HepG2 (cell line): ENCODE measurements around the gene ZNF77. TPM values are rescaled to one million over a fixed set of nuclear protein-coding genes. Genes with fewer than 3 reads are reported as not detected.
A peak's percentile ranks its signal among the peaks of the same experiment; 100 is the strongest.

Experiments used
- ATAC-seq: fragments of 200-7000 bp; cut with Tn5 transposase; 3 replicates; pipeline ENCODE4 v1.9.1; 2020; ENCODE audit warnings: mild to moderate bottlenecking, moderate library complexity
- BruUV-seq: library from RNA; stranded (reverse); fragments of 400-500 nt; replicated peaks from 2 replicates; lab custom pipeline; 2021; lab: Mats Ljungman, UMichigan
- CTCF ChIA-PET: fragments of 300-600 bp; formaldehyde crosslinking; extraction: SDS; loops from one replicate; lab custom pipeline; 2021; ENCODE audit warnings: low total read pairs, inconsistent platforms, low intra/inter-chr PET ratio; lab: Yijun Ruan, JAX
- POLR2A ChIA-PET: fragments of 350-600 bp; sonication (Branson Sonifier 250); formaldehyde crosslinking; loops from one replicate; lab custom pipeline; 2020; ENCODE audit warnings: antibody characterized with exemption, inconsistent platforms; lab: Yijun Ruan, JAX
- DNase-seq: peaks from one replicate; pipeline ENCODE4 v3.0.0-alpha.2; 2015; ENCODE audit warnings: low spot score
- FAIRE-seq: peaks from 3 replicates; lab custom pipeline; 2011; peaks lifted over from hg19 to GRCh38; lab: Jason Lieb, UNC
- H2AFZ ChIP-seq: one replicate; pipeline ENCODE4 v1.6.1; 2011; ENCODE audit warnings: low read length, inconsistent platforms
- H3K27ac ChIP-seq: fragments of 300-600 bp; 3 replicates; pipeline ENCODE4 v1.8.0; 2011; ENCODE audit warnings: mixed run types, mild to moderate bottlenecking, mixed read lengths, low read length, inconsistent platforms; ENCODE audit not compliant: insufficient read depth; ENCODE audit errors: extremely low read length
- H3K27me3 ChIP-seq, 2 experiments: fragments of 200-600 bp in 1 of 2; 2 replicates in 1 of 2; 3 replicates in 1 of 2; pipeline versions ENCODE4 v1.6.0 to v1.8.0; 2011; ENCODE audit warnings: low read length in 2 of 2, mild to moderate bottlenecking in 2 of 2, moderate library complexity in 2 of 2, inconsistent platforms in 1 of 2; ENCODE audit not compliant: insufficient read depth in 2 of 2, control insufficient read depth in 1 of 2
- H3K36me3 ChIP-seq, 2 experiments: fragments of 200-600 bp in 1 of 2; replicated peaks in 1 of 2; 2 replicates in 1 of 2; 3 replicates in 1 of 2; pipeline versions ENCODE4 v1.5.1 to v1.8.0; 2011; ENCODE audit warnings: low read length in 2 of 2, inconsistent platforms in 1 of 2; ENCODE audit not compliant: insufficient read depth in 2 of 2, control insufficient read depth in 1 of 2
- H3K4me1 ChIP-seq: 2 replicates; pipeline ENCODE4 v1.5.1; 2012; ENCODE audit warnings: low read length, inconsistent platforms; ENCODE audit not compliant: insufficient read depth
- H3K4me2 ChIP-seq: 2 replicates; pipeline ENCODE4 v1.6.0; 2011; ENCODE audit warnings: low read depth, low read length, inconsistent platforms
- H3K4me3 ChIP-seq, 3 experiments: fragments of 200-600 bp in 1 of 3; sonication (generic), shearing (Covaris generic) in 1 of 3; replicated peaks in 1 of 3; 2 replicates each; pipeline ENCODE4 v1.5.1; 2011 to 2016; ENCODE audit warnings: low read length in 3 of 3, inconsistent platforms in 2 of 3, low read depth in 2 of 3, mild to moderate bottlenecking in 2 of 3, control low read depth in 1 of 3, mixed read lengths in 1 of 3; ENCODE audit not compliant: insufficient read depth in 1 of 3
- H3K79me2 ChIP-seq: one replicate; pipeline ENCODE4 v1.6.1; 2011; ENCODE audit warnings: low read length, inconsistent platforms; ENCODE audit not compliant: insufficient read depth
- H3K9ac ChIP-seq: 2 replicates; pipeline ENCODE4 v1.6.0; 2011; ENCODE audit warnings: mild to moderate bottlenecking, low read depth, low read length, inconsistent platforms; ENCODE audit not compliant: insufficient read depth
- H3K9me3 ChIP-seq: 2 replicates; pipeline ENCODE4 v1.5.1; 2012; ENCODE audit warnings: mild to moderate bottlenecking, low read length
- H4K20me1 ChIP-seq: 2 replicates; pipeline ENCODE4 v1.6.0; 2011; ENCODE audit warnings: inconsistent platforms, mild to moderate bottlenecking, low read length, moderate library complexity; ENCODE audit not compliant: insufficient read depth
- CEBPB ChIP-seq: IDR thresholded peaks from 2 replicates; pipeline ENCODE4 v1.6.1; 2011; ENCODE audit warnings: low read depth, low read length, improper control_type of control experiment, borderline replicate concordance
- GPN1 ChIP-seq: sonication (generic); formaldehyde crosslinking; IDR thresholded peaks from 2 replicates; pipeline ENCODE4 v1.5.1; 2020; ENCODE audit warnings: missing genetic modification reagents, borderline replicate concordance
- SMAD1 ChIP-seq: sonication (generic); formaldehyde crosslinking; IDR thresholded peaks from 2 replicates; pipeline ENCODE4 v1.4.0; 2020; ENCODE audit warnings: missing genetic modification reagents, low read depth, mild to moderate bottlenecking, borderline replicate concordance
- ZNF605 ChIP-seq: sonication (generic); formaldehyde crosslinking; IDR thresholded peaks from 2 replicates; pipeline ENCODE4 v1.8.0; 2022; ENCODE audit warnings: mild to moderate bottlenecking, missing genetic modification reagents
- ZNF747 ChIP-seq: sonication (generic); formaldehyde crosslinking; IDR thresholded peaks from 2 replicates; pipeline ENCODE4 v1.8.1; 2023; ENCODE audit warnings: missing genetic modification reagents, mild to moderate bottlenecking, borderline replicate concordance
- WGBS: methylation state at CpG from one replicate; pipeline ENCODE4 v1.1.6; 2017; ENCODE audit warnings: low lambda C conversion rate; 5-methylcytosine and 5-hydroxymethylcytosine counted together
- in situ Hi-C: cut with HindIII; loops from 2 replicates; pipeline ENCODE4 v1.10.0; 2017; ENCODE audit warnings: low pct_unique_long_range_greater_than_20kb; ENCODE audit not compliant: extremely low pct_ligation_motif_present
- intact Hi-C: fragments of 100-400 bp; cut with micrococcal nuclease; formaldehyde crosslinking; loops from one replicate; pipeline ENCODE4 v1.10.0; 2022; ENCODE audit not compliant: unreplicated experiment
- polyA plus RNA-seq, 8 experiments: library from polyadenylated mRNA; depleted of rRNA in 3 of 8; stranded (reverse) in 7 of 8; unstranded in 1 of 8; fragments of >200 nt; fragmentation: Illumina TruSeq in 4 of 8; extraction: Trizol in 4 of 8; gene quantifications; 2 replicates each; pipeline versions ENCODE4 v1.2.1 to v1.2.3, GENCODE V29; 2011 to 2016; ENCODE audit warnings: low read depth in 4 of 8, missing spikeins in 1 of 8, mixed read lengths in 1 of 8; ENCODE audit not compliant: insufficient read depth in 1 of 8
- total RNA-seq, 5 experiments: library from RNA; depleted of rRNA; stranded (reverse); fragments of >200 nt; fragmentation: Illumina TruSeq; extraction: Trizol; gene quantifications; 2 replicates each; pipeline ENCODE4 v1.2.3, GENCODE V29; 2016; ENCODE audit warnings: low read depth in 1 of 5
- TF ChIP-seq, protein P1 (sequence below): sonication (generic); formaldehyde crosslinking; IDR thresholded peaks from 2 replicates; pipeline ENCODE4 v1.4.0; 2020; ENCODE audit warnings: mild to moderate bottlenecking, missing genetic modification reagents
- TF ChIP-seq, protein P2 (sequence below): sonication (generic); formaldehyde crosslinking; IDR thresholded peaks from 2 replicates; pipeline ENCODE4 v1.5.0; 2020; ENCODE audit warnings: missing genetic modification reagents

The ZNF77 gene
- total and polyA plus RNA-seq, 2 of the 13 experiments (the other 11 are each of a cell fraction or from before 2014, with no cell fraction given) = 7.1 to 11.5 TPM

DNA sequence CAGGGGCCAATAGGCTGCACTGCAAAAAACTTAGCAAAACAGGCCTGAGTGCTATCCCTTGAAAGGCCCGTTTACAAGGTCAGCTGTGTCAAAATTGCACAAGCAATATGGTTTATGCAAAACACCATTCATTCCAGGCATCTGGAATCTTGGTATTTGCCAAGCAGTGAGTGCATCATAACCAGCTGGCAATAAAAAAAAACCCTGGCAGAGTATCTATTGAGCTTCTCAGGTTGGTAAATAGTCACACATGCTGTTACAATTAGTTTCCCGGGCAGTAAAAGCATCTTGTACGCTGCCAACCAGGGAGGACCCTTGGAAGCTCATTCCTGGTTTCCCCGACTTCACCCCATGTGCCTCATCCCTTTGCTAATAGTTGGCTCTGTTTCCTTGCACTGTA lies 21.3 kb downstream of the ZNF77 start:
- H3K27me3 ChIP-seq = no peaks in the 10 kb centered on the region
- ATAC-seq = peak; percentile 20
- no peak overlapping the region for H3K9ac ChIP-seq
- peak overlapping the region; percentile 0 for H3K27ac ChIP-seq
- CTCF ChIA-PET = no interaction called here
- BruUV-seq = no TSS peak
- in situ Hi-C loops = no loop called here
- intact Hi-C loops = no loop called here
- DNase-seq = peak; percentile 21
- peaks cover 12% of the 10 kb centered on the region for H3K4me1 ChIP-seq
- H3K79me2 ChIP-seq = no peaks in the 10 kb centered on the region
- FAIRE-seq = no peak
- WGBS = 78% methylated on average over 4 of the region's 4 CpGs
- POLR2A ChIA-PET = interaction anchor here (1.2 kb wide), 1 partner anchor 23 kb away, joined by 6 read pairs; the partner anchor contains the start of gene ZNF57
- no peaks in the 10 kb centered on the region for H3K9me3 ChIP-seq
- H3K36me3 ChIP-seq = peaks cover 3 to 7% of the 10 kb centered on the region in 2 experiments; a peak in 3 of 5 replicates
- no peaks in the 10 kb centered on the region for H4K20me1 ChIP-seq
- TF ChIP-seq SMAD1 (CRISPR knock-in tag) (no peak), GPN1 (CRISPR knock-in tag) (no peak), ZNF605 (CRISPR knock-in tag) (no peak), ZNF747 (CRISPR knock-in tag) (no peak), CEBPB (peak; percentile 50; the same call in 1 of the 2 replicates)
- TF ChIP-seq, protein P1, sequence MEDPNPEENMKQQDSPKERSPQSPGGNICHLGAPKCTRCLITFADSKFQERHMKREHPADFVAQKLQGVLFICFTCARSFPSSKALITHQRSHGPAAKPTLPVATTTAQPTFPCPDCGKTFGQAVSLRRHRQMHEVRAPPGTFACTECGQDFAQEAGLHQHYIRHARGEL = no peak
- TF ChIP-seq, protein P2, sequence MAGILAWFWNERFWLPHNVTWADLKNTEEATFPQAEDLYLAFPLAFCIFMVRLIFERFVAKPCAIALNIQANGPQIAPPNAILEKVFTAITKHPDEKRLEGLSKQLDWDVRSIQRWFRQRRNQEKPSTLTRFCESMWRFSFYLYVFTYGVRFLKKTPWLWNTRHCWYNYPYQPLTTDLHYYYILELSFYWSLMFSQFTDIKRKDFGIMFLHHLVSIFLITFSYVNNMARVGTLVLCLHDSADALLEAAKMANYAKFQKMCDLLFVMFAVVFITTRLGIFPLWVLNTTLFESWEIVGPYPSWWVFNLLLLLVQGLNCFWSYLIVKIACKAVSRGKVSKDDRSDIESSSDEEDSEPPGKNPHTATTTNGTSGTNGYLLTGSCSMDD (CRISPR knock-in tag) = no peak
- TF ChIP-seq, all 625 proteins: peak for 1
- Histone ChIP-seq H3K4me2 (no peak overlapping the region), H3K4me3 (no peak overlapping the region), H2AFZ (no peak overlapping the region)
